WTC11 (cell line): ENCODE measurements around the gene TRPV5. TPM values are rescaled to one million over a fixed set of nuclear protein-coding genes. Genes with fewer than 3 reads are reported as not detected.

Experiments
- ATAC-seq: fragments of 200-7000 bp; cut with Tn5 transposase; 2 replicates; pipeline ENCODE4 v1.10.0; 2021; ENCODE audit warnings: mild to moderate bottlenecking, moderate library complexity
- CTCF ChIA-PET: fragments of 300-600 bp; sonication (Branson Sonifier 250); formaldehyde crosslinking; loops from one replicate; lab custom pipeline; 2021; ENCODE audit warnings: antibody characterized with exemption; lab: Charles Lee
- POLR2A ChIA-PET: fragments of 350-600 bp; sonication (Branson Sonifier 250); formaldehyde crosslinking; loops from one replicate; lab custom pipeline; 2021; ENCODE audit warnings: antibody characterized with exemption; lab: Charles Lee
- DNase-seq: peaks from one replicate; pipeline ENCODE4 v3.0.0; 2021; ENCODE audit warnings: low spot score
- H3K27ac Mint-ChIP-seq: 2 replicates; pipeline ENCODE4 v1.8.0; 2021; ENCODE audit warnings: mixed read lengths
- H3K27me3 Mint-ChIP-seq: 2 replicates; pipeline ENCODE4 v1.8.0; 2021; ENCODE audit warnings: low read depth, mild to moderate bottlenecking, moderate library complexity, mixed read lengths
- H3K36me3 Mint-ChIP-seq: 2 replicates; pipeline ENCODE4 v1.8.0; 2021; ENCODE audit warnings: mixed read lengths
- H3K4me1 Mint-ChIP-seq: 2 replicates; pipeline ENCODE4 v1.8.0; 2022; ENCODE audit warnings: mixed read lengths
- H3K4me3 Mint-ChIP-seq: 2 replicates; pipeline ENCODE4 v1.8.0; 2021; ENCODE audit warnings: mild to moderate bottlenecking, moderate library complexity, mixed read lengths
- H3K9me3 Mint-ChIP-seq: 2 replicates; pipeline ENCODE4 v1.8.0; 2021; ENCODE audit warnings: mixed read lengths
- ATF1 ChIP-seq: sonication (generic); formaldehyde crosslinking; IDR thresholded peaks from 2 replicates; pipeline ENCODE4 v1.8.1; 2023; ENCODE audit warnings: mild to moderate bottlenecking, moderate library complexity, missing genetic modification reagents
- ELF4 ChIP-seq: sonication (generic); formaldehyde crosslinking; IDR thresholded peaks from 2 replicates; pipeline ENCODE4 v1.8.1; 2022; ENCODE audit warnings: low read depth, mild to moderate bottlenecking, moderate library complexity, missing genetic modification reagents
- FOXK1 ChIP-seq: sonication (generic); formaldehyde crosslinking; IDR thresholded peaks from 2 replicates; pipeline ENCODE4 v1.8.0; 2022; ENCODE audit warnings: mild to moderate bottlenecking, moderate library complexity, missing genetic modification reagents
- JAZF1 ChIP-seq: fragments of 250-450 bp; sonication (Bioruptor Pico); IDR thresholded peaks from 2 replicates; pipeline ENCODE4 v1.9.0; 2021; ENCODE audit warnings: moderate library complexity, mild to moderate bottlenecking, inconsistent platforms
- NFATC4 ChIP-seq: fragments of 250-450 bp; sonication (Bioruptor Pico); IDR thresholded peaks from 2 replicates; pipeline ENCODE4 v1.9.0; 2021; ENCODE audit warnings: mild to moderate bottlenecking
- SOX15 ChIP-seq: fragments of 250-450 bp; sonication (Bioruptor Pico); IDR thresholded peaks from 2 replicates; pipeline ENCODE4 v1.9.0; 2021; ENCODE audit warnings: mild to moderate bottlenecking
- SP1 ChIP-seq: sonication (generic); formaldehyde crosslinking; conservative IDR thresholded peaks from 2 replicates; pipeline ENCODE4 v1.8.1; 2022; ENCODE audit warnings: missing genetic modification reagents
- TCF7 ChIP-seq: sonication (generic); formaldehyde crosslinking; IDR thresholded peaks from 2 replicates; pipeline ENCODE4 v1.8.0; 2022; ENCODE audit warnings: mild to moderate bottlenecking, low read depth, missing genetic modification reagents, moderate library complexity
- ZBTB21 ChIP-seq: sonication (generic); formaldehyde crosslinking; IDR thresholded peaks from 2 replicates; pipeline ENCODE4 v1.8.1; 2023; ENCODE audit warnings: mild to moderate bottlenecking, missing genetic modification reagents, borderline replicate concordance
- ZNF219 ChIP-seq: sonication (generic); formaldehyde crosslinking; IDR thresholded peaks from 2 replicates; pipeline ENCODE4 v1.8.0; 2023; ENCODE audit warnings: missing genetic modification reagents, mild to moderate bottlenecking, borderline replicate concordance
- ZNF232 ChIP-seq: sonication (generic); formaldehyde crosslinking; IDR thresholded peaks from 2 replicates; pipeline ENCODE4 v1.8.0; 2022; ENCODE audit warnings: mild to moderate bottlenecking, missing genetic modification reagents
- ZNF423 ChIP-seq: fragments of 250-450 bp; sonication (Bioruptor Pico); IDR thresholded peaks from 2 replicates; pipeline ENCODE4 v2.1.2; 2022; ENCODE audit warnings: mild to moderate bottlenecking, moderate library complexity
- total RNA-seq: library from RNA; stranded (reverse); gene quantifications from 3 replicates; pipeline ENCODE4 v1.2.3, GENCODE V29; 2021
- TF ChIP-seq, protein P1 (sequence below): sonication (generic); formaldehyde crosslinking; IDR thresholded peaks from 2 replicates; pipeline ENCODE4 v1.8.1; 2023; ENCODE audit warnings: mild to moderate bottlenecking, missing genetic modification reagents, moderate library complexity
- TF ChIP-seq, protein P2 (sequence below): sonication (generic); formaldehyde crosslinking; IDR thresholded peaks from 2 replicates; pipeline ENCODE4 v1.8.1; 2022; ENCODE audit warnings: mild to moderate bottlenecking, missing genetic modification reagents, moderate library complexity, borderline replicate concordance
- TF ChIP-seq, protein P3 (sequence below): sonication (generic); formaldehyde crosslinking; IDR thresholded peaks from 2 replicates; pipeline ENCODE4 v1.8.0; 2023; ENCODE audit warnings: missing genetic modification reagents, mild to moderate bottlenecking, borderline replicate concordance
- TF ChIP-seq, protein P4 (sequence below): fragments of 250-450 bp; sonication (Bioruptor Pico); IDR thresholded peaks from 2 replicates; pipeline ENCODE4 v1.8.0; 2021; ENCODE audit warnings: mild to moderate bottlenecking
- TF ChIP-seq, protein P5 (sequence below): sonication (generic); formaldehyde crosslinking; conservative IDR thresholded peaks from 2 replicates; pipeline ENCODE4 v1.8.1; 2022; ENCODE audit warnings: mild to moderate bottlenecking, missing genetic modification reagents
- TF ChIP-seq, protein P6 (sequence below): fragments of 250-450 bp; sonication (Bioruptor Pico); IDR thresholded peaks from 2 replicates; pipeline ENCODE4 v1.9.0; 2021; ENCODE audit warnings: mild to moderate bottlenecking

The TRPV5 gene
- total RNA-seq, 1 experiment from 2014 or later, result not detected

DNA sequence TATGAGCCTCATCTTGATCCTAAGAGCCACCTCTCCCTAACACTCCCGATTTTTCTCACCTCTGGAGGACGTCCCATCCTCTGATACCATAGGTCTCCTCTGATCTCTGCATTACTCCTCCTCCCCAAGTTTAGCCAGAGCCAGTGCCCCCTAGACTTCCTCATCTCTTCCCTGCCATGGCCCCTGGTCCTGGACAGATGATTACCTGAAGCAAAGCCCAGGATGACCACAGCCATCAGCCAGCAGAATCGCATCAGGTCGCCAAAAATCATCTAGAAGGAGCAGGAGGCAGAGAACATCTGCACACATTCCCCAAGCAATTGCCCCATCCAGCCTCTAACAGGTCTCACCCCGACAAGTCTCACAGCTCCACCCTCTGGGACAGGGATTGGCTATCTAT, 59.7 kb downstream of the TRPV5 start:
- Mint-ChIP-seq H3K36me3 (no peaks in the 10 kb centered on the region; the same call in 1 of the 2 replicates), H3K27ac (no peak overlapping the region), H3K9me3 (peaks cover 7% of the 10 kb centered on the region), H3K4me1 (no peaks in the 10 kb centered on the region), H3K27me3 (no peaks in the 10 kb centered on the region)
- no peak for DNase-seq
- no peak for ATAC-seq
- TF ChIP-seq, protein P1, sequence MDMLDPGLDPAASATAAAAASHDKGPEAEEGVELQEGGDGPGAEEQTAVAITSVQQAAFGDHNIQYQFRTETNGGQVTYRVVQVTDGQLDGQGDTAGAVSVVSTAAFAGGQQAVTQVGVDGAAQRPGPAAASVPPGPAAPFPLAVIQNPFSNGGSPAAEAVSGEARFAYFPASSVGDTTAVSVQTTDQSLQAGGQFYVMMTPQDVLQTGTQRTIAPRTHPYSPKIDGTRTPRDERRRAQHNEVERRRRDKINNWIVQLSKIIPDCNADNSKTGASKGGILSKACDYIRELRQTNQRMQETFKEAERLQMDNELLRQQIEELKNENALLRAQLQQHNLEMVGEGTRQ (CRISPR knock-in tag), result no peak
- TF ChIP-seq ZNF232 (CRISPR knock-in tag) (no peak), SOX15 (no peak), JAZF1 (CRISPR knock-in tag) (no peak), ZBTB21 (no peak), ZNF423 (CRISPR knock-in tag) (no peak), TCF7 (CRISPR knock-in tag) (no peak), NFATC4 (no peak), ZNF219 (CRISPR knock-in tag) (no peak), FOXK1 (CRISPR knock-in tag) (no peak), ELF4 (CRISPR knock-in tag) (no peak), ATF1 (CRISPR knock-in tag) (no peak), SP1 (CRISPR knock-in tag) (no peak)
- TF ChIP-seq, protein P2, sequence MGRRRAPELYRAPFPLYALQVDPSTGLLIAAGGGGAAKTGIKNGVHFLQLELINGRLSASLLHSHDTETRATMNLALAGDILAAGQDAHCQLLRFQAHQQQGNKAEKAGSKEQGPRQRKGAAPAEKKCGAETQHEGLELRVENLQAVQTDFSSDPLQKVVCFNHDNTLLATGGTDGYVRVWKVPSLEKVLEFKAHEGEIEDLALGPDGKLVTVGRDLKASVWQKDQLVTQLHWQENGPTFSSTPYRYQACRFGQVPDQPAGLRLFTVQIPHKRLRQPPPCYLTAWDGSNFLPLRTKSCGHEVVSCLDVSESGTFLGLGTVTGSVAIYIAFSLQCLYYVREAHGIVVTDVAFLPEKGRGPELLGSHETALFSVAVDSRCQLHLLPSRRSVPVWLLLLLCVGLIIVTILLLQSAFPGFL, result no peak
- TF ChIP-seq, protein P3, sequence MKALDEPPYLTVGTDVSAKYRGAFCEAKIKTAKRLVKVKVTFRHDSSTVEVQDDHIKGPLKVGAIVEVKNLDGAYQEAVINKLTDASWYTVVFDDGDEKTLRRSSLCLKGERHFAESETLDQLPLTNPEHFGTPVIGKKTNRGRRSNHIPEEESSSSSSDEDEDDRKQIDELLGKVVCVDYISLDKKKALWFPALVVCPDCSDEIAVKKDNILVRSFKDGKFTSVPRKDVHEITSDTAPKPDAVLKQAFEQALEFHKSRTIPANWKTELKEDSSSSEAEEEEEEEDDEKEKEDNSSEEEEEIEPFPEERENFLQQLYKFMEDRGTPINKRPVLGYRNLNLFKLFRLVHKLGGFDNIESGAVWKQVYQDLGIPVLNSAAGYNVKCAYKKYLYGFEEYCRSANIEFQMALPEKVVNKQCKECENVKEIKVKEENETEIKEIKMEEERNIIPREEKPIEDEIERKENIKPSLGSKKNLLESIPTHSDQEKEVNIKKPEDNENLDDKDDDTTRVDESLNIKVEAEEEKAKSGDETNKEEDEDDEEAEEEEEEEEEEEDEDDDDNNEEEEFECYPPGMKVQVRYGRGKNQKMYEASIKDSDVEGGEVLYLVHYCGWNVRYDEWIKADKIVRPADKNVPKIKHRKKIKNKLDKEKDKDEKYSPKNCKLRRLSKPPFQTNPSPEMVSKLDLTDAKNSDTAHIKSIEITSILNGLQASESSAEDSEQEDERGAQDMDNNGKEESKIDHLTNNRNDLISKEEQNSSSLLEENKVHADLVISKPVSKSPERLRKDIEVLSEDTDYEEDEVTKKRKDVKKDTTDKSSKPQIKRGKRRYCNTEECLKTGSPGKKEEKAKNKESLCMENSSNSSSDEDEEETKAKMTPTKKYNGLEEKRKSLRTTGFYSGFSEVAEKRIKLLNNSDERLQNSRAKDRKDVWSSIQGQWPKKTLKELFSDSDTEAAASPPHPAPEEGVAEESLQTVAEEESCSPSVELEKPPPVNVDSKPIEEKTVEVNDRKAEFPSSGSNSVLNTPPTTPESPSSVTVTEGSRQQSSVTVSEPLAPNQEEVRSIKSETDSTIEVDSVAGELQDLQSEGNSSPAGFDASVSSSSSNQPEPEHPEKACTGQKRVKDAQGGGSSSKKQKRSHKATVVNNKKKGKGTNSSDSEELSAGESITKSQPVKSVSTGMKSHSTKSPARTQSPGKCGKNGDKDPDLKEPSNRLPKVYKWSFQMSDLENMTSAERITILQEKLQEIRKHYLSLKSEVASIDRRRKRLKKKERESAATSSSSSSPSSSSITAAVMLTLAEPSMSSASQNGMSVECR (CRISPR knock-in tag), result no peak
- TF ChIP-seq, protein P4, sequence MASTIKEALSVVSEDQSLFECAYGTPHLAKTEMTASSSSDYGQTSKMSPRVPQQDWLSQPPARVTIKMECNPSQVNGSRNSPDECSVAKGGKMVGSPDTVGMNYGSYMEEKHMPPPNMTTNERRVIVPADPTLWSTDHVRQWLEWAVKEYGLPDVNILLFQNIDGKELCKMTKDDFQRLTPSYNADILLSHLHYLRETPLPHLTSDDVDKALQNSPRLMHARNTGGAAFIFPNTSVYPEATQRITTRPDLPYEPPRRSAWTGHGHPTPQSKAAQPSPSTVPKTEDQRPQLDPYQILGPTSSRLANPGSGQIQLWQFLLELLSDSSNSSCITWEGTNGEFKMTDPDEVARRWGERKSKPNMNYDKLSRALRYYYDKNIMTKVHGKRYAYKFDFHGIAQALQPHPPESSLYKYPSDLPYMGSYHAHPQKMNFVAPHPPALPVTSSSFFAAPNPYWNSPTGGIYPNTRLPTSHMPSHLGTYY (CRISPR knock-in tag), result no peak
- TF ChIP-seq, protein P5, sequence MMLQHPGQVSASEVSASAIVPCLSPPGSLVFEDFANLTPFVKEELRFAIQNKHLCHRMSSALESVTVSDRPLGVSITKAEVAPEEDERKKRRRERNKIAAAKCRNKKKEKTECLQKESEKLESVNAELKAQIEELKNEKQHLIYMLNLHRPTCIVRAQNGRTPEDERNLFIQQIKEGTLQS (CRISPR knock-in tag), result no peak
- TF ChIP-seq, protein P6, sequence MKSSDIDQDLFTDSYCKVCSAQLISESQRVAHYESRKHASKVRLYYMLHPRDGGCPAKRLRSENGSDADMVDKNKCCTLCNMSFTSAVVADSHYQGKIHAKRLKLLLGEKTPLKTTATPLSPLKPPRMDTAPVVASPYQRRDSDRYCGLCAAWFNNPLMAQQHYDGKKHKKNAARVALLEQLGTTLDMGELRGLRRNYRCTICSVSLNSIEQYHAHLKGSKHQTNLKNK (CRISPR knock-in tag), result no peak
- TF ChIP-seq, all 79 proteins: peak for 0
- ChIA-PET CTCF (interaction anchor here (0.7 to 4.4 kb wide), 25 partner anchors 7 to 435 kb away, joined by 3 to 36 read pairs (median 6); partner anchors contain the start of genes EPHB6 and TRPV6), POLR2A (no interaction called here)
- no peak overlapping the region for H3K4me3 Mint-ChIP-seq
